ENCODE results near the gene NABP1. TPM values are rescaled to one million over a fixed set of nuclear protein-coding genes. Genes with fewer than 3 reads are reported as not detected.

NABP1 gene
- total RNA-seq, 1 experiment from 2014 or later: 5.8 TPM

DNA sequence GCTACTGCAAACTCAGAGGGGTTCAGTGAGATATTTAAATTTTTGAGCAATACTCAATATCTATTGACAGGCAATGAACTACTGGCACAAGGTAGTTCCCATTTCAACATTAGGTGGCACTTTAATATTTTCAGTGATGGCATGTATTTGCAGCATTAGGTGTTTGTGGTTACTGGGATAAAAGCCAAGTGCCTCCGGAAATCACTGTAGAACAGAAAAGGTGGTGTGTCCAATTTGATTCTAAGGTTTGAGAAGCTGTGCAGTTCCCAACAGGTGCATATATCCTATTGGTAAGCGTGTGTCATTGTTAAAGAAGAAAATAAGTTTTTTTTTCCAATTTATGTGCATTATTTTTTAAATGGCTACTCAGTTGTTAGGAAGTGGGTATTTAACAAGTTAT lies 41.3 kb downstream of the NABP1 start:
- no peak overlapping the region for H3K4me3 Mint-ChIP-seq

More for the DNA sequence above, 41.3 kb downstream of the NABP1 start:
- Mint-ChIP-seq H3K4me1 (peaks cover 14% of the 10 kb centered on the region), H3K9me3 (no peaks in the 10 kb centered on the region), H3K27ac (no peak overlapping the region), H3K36me3 (no peaks in the 10 kb centered on the region), H3K27me3 (ENCODE audit: low read depth) (no peaks in the 10 kb centered on the region)
- ChIA-PET POLR2A (no interaction called here), CTCF (interaction anchor here (2.2 kb wide), 1 partner anchor 40 kb away, joined by 5 read pairs; no protein-coding TSS in a partner anchor)
- DNase-seq (ENCODE audit: low spot score): no peak
- TF ChIP-seq FOXP1 (CRISPR knock-in tag; IDR thresholded peaks at IDR 0.05; ENCODE audit: borderline replicate concordance) (no peak), FOXP4 (CRISPR knock-in tag; IDR thresholded peaks at IDR 0.05) (no peak), ARID4B (CRISPR knock-in tag; IDR thresholded peaks at IDR 0.05; ENCODE audit: borderline replicate concordance) (no peak), ATF1 (CRISPR knock-in tag; IDR thresholded peaks at IDR 0.05) (no peak), MXD4 (CRISPR knock-in tag; IDR thresholded peaks at IDR 0.05; ENCODE audit: borderline replicate concordance) (no peak), ZNF219 (CRISPR knock-in tag; IDR thresholded peaks at IDR 0.05; ENCODE audit: borderline replicate concordance) (no peak), MYBL2 (CRISPR knock-in tag; IDR thresholded peaks at IDR 0.05) (no peak), E2F5 (CRISPR knock-in tag; IDR thresholded peaks at IDR 0.05) (no peak), FOXJ3 (CRISPR knock-in tag; IDR thresholded peaks at IDR 0.05; ENCODE audit: borderline replicate concordance) (no peak), ZNF532 (CRISPR knock-in tag; IDR thresholded peaks at IDR 0.05; ENCODE audit: borderline replicate concordance) (no peak), ZNF416 (CRISPR knock-in tag; IDR thresholded peaks at IDR 0.05) (no peak), PRDM15 (CRISPR knock-in tag; IDR thresholded peaks at IDR 0.05) (no peak)
- TF ChIP-seq, protein P1, sequence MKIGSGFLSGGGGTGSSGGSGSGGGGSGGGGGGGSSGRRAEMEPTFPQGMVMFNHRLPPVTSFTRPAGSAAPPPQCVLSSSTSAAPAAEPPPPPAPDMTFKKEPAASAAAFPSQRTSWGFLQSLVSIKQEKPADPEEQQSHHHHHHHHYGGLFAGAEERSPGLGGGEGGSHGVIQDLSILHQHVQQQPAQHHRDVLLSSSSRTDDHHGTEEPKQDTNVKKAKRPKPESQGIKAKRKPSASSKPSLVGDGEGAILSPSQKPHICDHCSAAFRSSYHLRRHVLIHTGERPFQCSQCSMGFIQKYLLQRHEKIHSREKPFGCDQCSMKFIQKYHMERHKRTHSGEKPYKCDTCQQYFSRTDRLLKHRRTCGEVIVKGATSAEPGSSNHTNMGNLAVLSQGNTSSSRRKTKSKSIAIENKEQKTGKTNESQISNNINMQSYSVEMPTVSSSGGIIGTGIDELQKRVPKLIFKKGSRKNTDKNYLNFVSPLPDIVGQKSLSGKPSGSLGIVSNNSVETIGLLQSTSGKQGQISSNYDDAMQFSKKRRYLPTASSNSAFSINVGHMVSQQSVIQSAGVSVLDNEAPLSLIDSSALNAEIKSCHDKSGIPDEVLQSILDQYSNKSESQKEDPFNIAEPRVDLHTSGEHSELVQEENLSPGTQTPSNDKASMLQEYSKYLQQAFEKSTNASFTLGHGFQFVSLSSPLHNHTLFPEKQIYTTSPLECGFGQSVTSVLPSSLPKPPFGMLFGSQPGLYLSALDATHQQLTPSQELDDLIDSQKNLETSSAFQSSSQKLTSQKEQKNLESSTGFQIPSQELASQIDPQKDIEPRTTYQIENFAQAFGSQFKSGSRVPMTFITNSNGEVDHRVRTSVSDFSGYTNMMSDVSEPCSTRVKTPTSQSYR (CRISPR knock-in tag; IDR thresholded peaks at IDR 0.05): no peak
- TF ChIP-seq, protein P2, sequence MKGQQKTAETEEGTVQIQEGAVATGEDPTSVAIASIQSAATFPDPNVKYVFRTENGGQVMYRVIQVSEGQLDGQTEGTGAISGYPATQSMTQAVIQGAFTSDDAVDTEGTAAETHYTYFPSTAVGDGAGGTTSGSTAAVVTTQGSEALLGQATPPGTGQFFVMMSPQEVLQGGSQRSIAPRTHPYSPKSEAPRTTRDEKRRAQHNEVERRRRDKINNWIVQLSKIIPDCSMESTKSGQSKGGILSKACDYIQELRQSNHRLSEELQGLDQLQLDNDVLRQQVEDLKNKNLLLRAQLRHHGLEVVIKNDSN (CRISPR knock-in tag; IDR thresholded peaks at IDR 0.05): no peak
- ATAC-seq: no peak

Data from WTC11 (cell line).